ENCODE results near the gene CYP27C1.
"Not testable (repeated sequence)": the region's sequence is repeated elsewhere in the genome, so short reads cannot be mapped to it uniquely, and the experiment has no call there.

CYP27C1 gene

GRCh38 chr2:127170021-127170420, 50.1 kb downstream of the CYP27C1 start:
- no peak for TF ChIP-seq CTCF (IDR thresholded peaks at IDR 0.05; ENCODE audit: insufficient read depth, low read depth, low read length, missing control alignments)
- DNase-seq (ENCODE audit: low read depth) = no peak
- no peak overlapping the region for H3K4me3 ChIP-seq (ENCODE audit: low read depth, low read length)

GRCh38 chr2:127169066-127169660, 50.9 kb downstream of the CYP27C1 start:
- TF ChIP-seq CTCF (IDR thresholded peaks at IDR 0.05; ENCODE audit: insufficient read depth, low read depth, low read length, missing control alignments) = no peak
- no peak for DNase-seq (ENCODE audit: low read depth)
- H3K4me3 ChIP-seq (ENCODE audit: low read depth, low read length) = no peak overlapping the region

- no peak for DNase-seq (ENCODE audit: low read depth)
- TF ChIP-seq CTCF (IDR thresholded peaks at IDR 0.05; ENCODE audit: insufficient read depth, low read depth, low read length, missing control alignments) = no peak
- no peak overlapping the region for H3K4me3 ChIP-seq (ENCODE audit: low read depth, low read length)
These were observed 53.8 kb downstream of the CYP27C1 start for GRCh38 chr2:127166231-127166860.

GRCh38 chr2:127165539-127165935, 54.6 kb downstream of the CYP27C1 start:
- no peak for TF ChIP-seq CTCF (IDR thresholded peaks at IDR 0.05; ENCODE audit: insufficient read depth, low read depth, low read length, missing control alignments)
- no peak overlapping the region for H3K4me3 ChIP-seq (ENCODE audit: low read depth, low read length)
- DNase-seq (ENCODE audit: low read depth) = no peak

GRCh38 chr2:127164761-127165538, 55.1 kb downstream of the CYP27C1 start:
- DNase-seq (ENCODE audit: low read depth) = no peak
- TF ChIP-seq CTCF (IDR thresholded peaks at IDR 0.05; ENCODE audit: insufficient read depth, low read depth, low read length, missing control alignments) = no peak
- no peak overlapping the region for H3K4me3 ChIP-seq (ENCODE audit: low read depth, low read length)

GRCh38 chr2:127163921-127164320, 56.2 kb downstream of the CYP27C1 start:
- H3K4me3 ChIP-seq (ENCODE audit: low read depth, low read length) = no peak overlapping the region
- no peak for DNase-seq (ENCODE audit: low read depth)
- no peak for TF ChIP-seq CTCF (IDR thresholded peaks at IDR 0.05; ENCODE audit: insufficient read depth, low read depth, low read length, missing control alignments)

GRCh38 chr2:127163090-127163406, 57.1 kb downstream of the CYP27C1 start:
- DNase-seq (ENCODE audit: low read depth); H3K4me3 ChIP-seq (ENCODE audit: low read depth, low read length): not testable (repeated sequence)
